GM10266 (cell line): ENCODE measurements around the gene PLEKHA7.

ENCODE experiments used
- DNase-seq: peaks from one replicate; pipeline ENCODE4 v3.0.0; 2012; ENCODE audit errors: extremely low spot score
- CTCF ChIP-seq: IDR thresholded peaks from 2 replicates; pipeline ENCODE4 v1.5.1; 2012; ENCODE audit warnings: mild to moderate bottlenecking, low read depth; ENCODE audit not compliant: control insufficient read depth, insufficient read depth; ENCODE audit errors: missing control alignments

Gene PLEKHA7

GRCh38 chr11:16797776-16798175 is 216.4 kb downstream of the PLEKHA7 start:
- DNase-seq, result no peak
- no peak for TF ChIP-seq CTCF

GRCh38 chr11:16796311-16796710 is 217.9 kb downstream of the PLEKHA7 start:
- TF ChIP-seq CTCF, result no peak
- no peak for DNase-seq

DNA sequence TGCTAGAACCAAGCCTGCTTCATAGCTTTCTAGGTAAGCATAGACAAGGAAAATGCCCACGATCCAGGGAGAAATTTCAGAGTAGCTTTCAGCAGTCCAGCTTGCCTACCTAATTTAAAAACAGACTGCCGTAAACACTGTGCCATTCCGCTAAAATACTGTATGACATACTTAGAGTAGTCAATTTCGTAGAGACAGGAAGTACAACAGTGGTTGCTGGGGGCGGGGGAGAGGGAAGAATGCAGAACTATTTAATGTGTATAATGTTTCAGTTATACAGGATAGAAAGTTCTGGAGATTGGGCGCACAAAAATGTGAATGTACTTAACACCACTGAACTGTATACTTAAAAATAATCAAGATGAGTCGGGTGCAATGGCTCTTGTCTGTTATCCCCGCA is 219.1 kb downstream of the PLEKHA7 start:
- DNase-seq, result no peak
- TF ChIP-seq CTCF, result no peak

DNA sequence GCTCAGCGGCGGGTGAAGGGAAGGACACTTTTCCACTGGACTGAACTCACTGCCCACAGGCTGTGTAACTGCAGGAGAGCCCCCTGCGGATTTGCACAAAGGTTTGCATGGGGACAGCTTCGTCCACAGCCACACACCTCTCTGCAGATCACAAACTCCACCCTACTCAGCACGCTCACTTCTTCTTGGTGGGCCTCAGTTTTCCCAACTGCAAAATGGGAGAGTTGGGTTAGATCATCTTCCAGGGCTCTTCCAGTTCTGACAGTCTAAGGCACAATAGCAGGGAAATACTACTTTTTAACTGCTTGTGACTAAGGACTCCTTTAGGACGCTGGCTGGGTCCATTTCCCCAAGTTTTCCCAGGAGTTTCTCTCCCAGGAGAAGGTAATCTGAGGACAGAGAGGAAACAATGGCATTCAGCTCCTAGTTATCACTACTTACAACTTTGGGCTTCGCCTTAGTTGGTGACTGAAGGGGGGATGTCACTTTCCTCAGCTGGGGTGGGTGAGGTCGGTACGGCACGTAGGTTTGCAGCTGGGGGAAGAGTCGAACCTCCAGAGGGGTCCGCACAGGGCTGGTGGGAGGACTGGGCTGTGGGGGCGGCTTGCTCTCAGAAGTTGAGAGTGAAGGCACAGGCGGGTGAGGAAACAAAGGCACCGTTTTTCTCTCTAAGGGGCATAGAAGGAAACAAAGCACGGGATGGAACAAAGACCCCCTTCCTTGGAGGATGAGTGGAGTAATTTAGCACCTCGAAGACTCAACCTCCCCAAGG is 220.0 kb downstream of the PLEKHA7 start:
- DNase-seq, result no peak
- no peak for TF ChIP-seq CTCF

DNA sequence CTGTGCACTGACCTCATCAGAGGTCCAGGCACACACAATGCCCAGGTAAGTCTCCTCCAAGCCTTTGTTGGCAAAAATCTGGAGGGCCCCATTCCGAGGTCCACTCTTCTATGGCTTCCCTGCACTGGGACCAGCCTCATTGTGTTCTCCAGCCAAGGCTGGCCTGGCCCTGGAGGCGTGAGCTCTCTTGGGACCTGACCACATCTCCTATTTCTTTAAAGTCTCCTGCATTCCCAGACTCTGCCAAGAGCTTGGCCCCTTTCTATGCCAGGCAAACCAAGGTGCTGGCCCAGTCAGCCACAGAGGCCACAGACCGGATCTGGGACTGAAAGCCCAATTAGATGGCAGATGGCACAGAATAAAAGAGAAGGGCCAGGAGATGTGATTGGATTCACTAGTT is 220.7 kb downstream of the PLEKHA7 start:
- no peak for TF ChIP-seq CTCF
- DNase-seq, result no peak

- TF ChIP-seq CTCF, result no peak
- no peak for DNase-seq
Observed at GRCh38 chr11:16793009-16793408, 221.2 kb downstream of the PLEKHA7 start.

DNA sequence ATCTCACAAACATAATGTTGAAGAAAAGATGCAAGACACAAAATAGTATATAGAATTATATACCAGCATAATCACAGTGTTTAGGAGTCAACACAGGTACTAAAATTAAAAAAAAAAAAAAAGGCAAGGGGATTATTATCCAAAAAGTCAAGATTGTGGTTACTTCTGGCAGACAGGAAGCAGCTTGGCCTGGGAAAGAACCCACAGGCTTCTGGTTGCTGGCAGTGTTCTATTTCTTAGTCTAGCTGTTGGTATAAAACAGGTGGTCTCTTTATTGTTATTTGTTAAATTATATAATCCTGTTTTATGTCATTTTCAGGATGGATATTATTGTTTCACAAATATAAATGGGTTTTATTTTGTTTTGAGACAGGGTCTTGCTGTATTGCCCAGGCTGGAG is 221.8 kb downstream of the PLEKHA7 start:
- TF ChIP-seq CTCF, result no peak
- no peak for DNase-seq
